Fibroblast of the aortic adventitia (primary cell): ENCODE measurements around the gene OAT. TPM values are rescaled to one million over a fixed set of nuclear protein-coding genes. Genes with fewer than 3 reads are reported as not detected.

ENCODE experiments used
- DNase-seq: peaks from one replicate; pipeline ENCODE4 v3.0.0-alpha.2; 2010; ENCODE audit warnings: low read depth
- H3K4me3 ChIP-seq: 2 replicates; pipeline ENCODE4 v1.5.1; 2011; ENCODE audit warnings: low read depth, mild to moderate bottlenecking, control low read depth, low read length, moderate library complexity
- total RNA-seq: library from RNA; depleted of rRNA; stranded (reverse); fragments of >200 nt; gene quantifications from 2 replicates; pipeline ENCODE4 v1.2.3, GENCODE V29; 2012; ENCODE audit warnings: low replicate concordance
- TF ChIP-seq, protein P1 (sequence below): IDR thresholded peaks from 2 replicates; pipeline ENCODE4 v1.5.1; 2011; ENCODE audit warnings: mild to moderate bottlenecking, low read length, control low read depth, inconsistent platforms; ENCODE audit not compliant: insufficient read depth

Gene OAT
- total RNA-seq, 1 donor = 154 TPM

DNA sequence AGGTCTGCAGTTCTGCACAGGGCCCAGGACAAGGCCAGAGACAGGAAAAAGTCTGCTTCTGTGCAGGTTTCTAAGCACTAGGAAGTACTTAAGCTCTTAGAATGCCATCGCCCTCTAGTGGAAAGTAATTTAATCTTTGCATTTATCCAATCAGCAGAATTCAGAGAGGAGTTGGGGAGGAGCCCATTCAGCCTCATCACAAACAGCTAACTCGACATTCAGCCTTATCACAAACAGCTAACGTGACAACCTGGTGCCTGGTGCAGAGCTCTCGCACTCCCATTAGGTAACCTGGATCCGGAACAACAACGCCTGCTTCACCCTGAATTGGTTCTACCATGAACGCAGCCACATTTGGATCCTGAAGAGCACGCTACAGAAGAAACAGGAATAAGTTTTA, 15.2 kb downstream of the OAT start:
- TF ChIP-seq, protein P1, sequence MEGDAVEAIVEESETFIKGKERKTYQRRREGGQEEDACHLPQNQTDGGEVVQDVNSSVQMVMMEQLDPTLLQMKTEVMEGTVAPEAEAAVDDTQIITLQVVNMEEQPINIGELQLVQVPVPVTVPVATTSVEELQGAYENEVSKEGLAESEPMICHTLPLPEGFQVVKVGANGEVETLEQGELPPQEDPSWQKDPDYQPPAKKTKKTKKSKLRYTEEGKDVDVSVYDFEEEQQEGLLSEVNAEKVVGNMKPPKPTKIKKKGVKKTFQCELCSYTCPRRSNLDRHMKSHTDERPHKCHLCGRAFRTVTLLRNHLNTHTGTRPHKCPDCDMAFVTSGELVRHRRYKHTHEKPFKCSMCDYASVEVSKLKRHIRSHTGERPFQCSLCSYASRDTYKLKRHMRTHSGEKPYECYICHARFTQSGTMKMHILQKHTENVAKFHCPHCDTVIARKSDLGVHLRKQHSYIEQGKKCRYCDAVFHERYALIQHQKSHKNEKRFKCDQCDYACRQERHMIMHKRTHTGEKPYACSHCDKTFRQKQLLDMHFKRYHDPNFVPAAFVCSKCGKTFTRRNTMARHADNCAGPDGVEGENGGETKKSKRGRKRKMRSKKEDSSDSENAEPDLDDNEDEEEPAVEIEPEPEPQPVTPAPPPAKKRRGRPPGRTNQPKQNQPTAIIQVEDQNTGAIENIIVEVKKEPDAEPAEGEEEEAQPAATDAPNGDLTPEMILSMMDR = peak; percentile 55
- DNase-seq = peak; percentile 82
- H3K4me3 ChIP-seq = no peak overlapping the region

DNA sequence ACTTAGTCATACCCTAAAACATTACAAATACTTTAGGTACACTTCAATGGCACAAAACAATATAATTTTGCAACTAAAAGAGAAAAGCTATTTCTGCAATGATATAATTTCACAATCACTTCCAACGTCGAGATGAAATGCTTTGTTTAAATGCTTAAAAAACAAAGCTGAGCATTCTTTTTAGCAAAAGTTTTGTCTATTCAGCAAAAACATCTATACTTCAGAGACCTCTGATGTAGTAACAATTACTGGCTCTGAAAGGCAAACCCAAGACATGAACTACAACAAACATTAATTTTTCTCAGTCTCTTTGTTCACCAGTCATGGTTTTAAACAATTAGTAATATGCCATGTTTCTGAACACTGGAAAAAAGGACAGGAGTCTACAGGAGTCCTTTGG, 16.4 kb downstream of the OAT start:
- no peak for DNase-seq
- TF ChIP-seq, protein P1 = no peak
- no peak overlapping the region for H3K4me3 ChIP-seq

DNA sequence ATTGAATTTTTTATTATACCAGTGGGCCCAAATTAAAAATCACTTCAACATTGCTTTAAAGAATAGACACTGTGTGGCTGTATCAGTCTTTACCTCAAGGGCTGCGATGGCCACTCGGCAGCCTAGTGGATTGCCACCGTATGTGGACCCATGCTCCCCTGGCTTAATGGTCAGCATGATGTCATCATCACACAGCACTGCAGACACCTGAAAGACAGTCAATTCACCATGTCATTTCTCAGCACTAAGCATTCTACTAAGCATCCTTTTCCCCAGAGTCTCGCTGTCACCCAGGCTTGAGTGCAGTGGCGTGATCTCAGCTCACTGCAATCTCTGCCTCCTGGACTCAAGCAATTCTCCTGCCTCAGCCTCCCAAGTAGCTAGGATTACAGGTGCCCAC, 17.1 kb downstream of the OAT start:
- H3K4me3 ChIP-seq = no peak overlapping the region
- DNase-seq = no peak
- TF ChIP-seq, protein P1 = no peak

DNA sequence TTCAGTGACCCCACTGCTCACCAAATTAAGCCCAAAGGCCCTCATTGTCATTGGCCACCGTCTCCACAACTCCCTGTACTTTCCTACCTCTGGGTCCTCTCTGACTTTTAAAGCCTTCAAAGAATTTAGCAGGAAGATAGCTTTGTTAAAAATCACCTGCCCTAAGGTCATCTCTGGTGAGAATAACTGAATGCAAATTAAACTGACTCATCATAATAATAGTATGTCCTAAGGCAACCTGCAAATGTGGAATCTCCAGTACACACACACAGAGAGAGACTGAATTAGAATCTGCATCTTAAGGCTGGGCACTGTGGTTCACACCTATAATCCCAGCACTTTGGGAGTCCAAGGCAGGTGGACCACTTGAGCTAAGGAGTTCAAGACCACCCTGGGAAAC, 24.1 kb downstream of the OAT start:
- H3K4me3 ChIP-seq = no peak overlapping the region
- TF ChIP-seq, protein P1 = no peak
- no peak for DNase-seq

DNA sequence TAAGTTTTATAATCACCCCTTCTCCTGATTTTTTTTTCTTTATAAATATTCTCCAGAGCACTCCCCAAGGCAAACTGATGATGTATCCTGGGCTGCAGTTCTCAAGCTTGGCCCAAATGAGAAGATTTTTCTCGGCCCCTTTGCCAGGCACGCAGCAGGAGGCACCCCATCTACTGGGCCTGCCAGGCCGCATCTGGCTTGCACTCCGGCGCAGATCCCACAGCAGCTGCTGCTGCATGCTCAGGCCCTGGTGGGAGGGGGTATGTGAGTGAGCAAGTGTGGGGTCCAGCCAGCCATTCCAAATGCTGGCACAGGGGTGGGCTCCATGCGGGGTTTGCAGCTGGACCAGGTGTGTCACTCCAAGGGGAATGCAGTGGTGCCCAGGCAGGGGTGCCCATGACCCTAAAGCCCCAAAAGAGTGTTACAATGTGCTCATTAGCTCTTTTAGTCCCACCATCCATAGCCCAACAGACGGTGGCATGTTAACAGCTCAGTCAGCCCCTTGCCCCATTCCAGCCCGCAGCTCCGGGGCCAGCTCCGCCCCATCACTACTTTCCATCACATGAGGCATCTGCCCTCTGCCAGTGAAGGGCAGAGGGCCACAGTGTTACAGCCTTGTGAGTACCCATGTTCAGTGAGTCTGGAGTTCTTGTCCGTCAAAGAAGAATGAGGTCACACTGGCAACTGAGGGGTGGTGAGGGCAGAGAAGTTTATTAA, 25.9 kb downstream of the OAT start:
- H3K4me3 ChIP-seq = no peak overlapping the region
- DNase-seq = no peak
- TF ChIP-seq, protein P1 = no peak

DNA sequence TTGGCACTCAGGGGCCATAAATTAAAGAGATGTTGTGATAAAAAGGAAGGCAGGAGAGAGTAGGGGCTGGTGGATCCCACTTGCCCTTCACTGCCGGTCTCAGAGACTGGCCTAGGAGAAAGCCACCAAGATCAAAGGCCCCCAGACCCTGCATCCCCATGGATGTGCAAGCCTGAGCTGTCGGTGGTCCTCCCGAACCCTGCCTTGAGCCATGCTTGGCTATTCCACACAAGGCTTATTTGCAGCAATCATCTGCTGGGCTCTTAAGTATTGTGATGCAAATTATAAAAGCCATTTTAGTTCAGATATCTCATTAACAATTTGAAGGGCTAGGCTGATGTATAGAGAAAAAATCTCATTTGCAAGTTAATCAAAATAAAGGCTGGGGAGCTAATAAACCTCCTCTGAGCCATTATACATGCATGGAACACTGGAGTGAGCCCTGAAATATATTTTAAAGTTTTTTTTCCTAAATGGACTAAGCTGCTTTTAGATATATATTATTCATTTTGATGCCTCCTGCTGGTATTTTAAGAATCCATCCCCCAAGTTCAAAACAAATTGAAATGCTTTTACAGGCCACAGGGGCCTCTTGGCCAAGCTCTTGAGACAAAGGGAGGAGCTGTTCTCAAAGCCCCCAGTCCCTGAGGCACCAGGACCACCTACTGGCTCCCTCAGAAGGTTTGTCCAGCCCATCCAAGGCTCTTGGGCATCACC, 28.1 kb downstream of the OAT start:
- TF ChIP-seq, protein P1 = no peak
- H3K4me3 ChIP-seq = no peak overlapping the region
- DNase-seq = no peak
